Cardiac fibroblast (primary cell): ENCODE results near the gene KIF12.

Experiments used
- DNase-seq, 2 donors: peaks; one replicate each; pipeline versions ENCODE4 v3.0.0 to v3.0.0-alpha.2; 2010; ENCODE audit warnings: low read depth in 2 of 2
- H3K4me3 ChIP-seq, 2 donors: replicated peaks in 1 of 2; 1 replicate in 1 of 2; 2 replicates in 1 of 2; pipeline ENCODE4 v1.5.1; 2011; ENCODE audit warnings: low read depth in 2 of 2, low read length in 2 of 2, mild to moderate bottlenecking in 2 of 2, moderate library complexity in 1 of 2
- CTCF ChIP-seq: IDR thresholded peaks from one replicate; pipeline ENCODE4 v1.5.1; 2011; ENCODE audit warnings: low read depth, mild to moderate bottlenecking, low read length, inconsistent platforms

KIF12 gene

GRCh38 chr9:114119242-114120191, 20.4 kb upstream of the KIF12 start:
- no peak overlapping the region for H3K4me3 ChIP-seq
- TF ChIP-seq CTCF = no peak

GRCh38 chr9:114117996-114118830, 19.1 kb upstream of the KIF12 start:
- no peak overlapping the region for H3K4me3 ChIP-seq
- no peak for DNase-seq
- no peak for TF ChIP-seq CTCF

More at GRCh38 chr9:114119242-114120191, 20.4 kb upstream of the KIF12 start:
- no peak for DNase-seq

- TF ChIP-seq CTCF = no peak
- no peak overlapping the region for H3K4me3 ChIP-seq
- no peak for DNase-seq
Measured at GRCh38 chr9:114117614-114117995, 18.5 kb upstream of the KIF12 start.

GRCh38 chr9:114116126-114116747, 17.1 kb upstream of the KIF12 start:
- no peak overlapping the region for H3K4me3 ChIP-seq
- DNase-seq = no peak
- TF ChIP-seq CTCF = no peak

GRCh38 chr9:114115654-114116125, 16.6 kb upstream of the KIF12 start:
- TF ChIP-seq CTCF = no peak
- DNase-seq = no peak
- no peak overlapping the region for H3K4me3 ChIP-seq

- no peak for TF ChIP-seq CTCF
- DNase-seq = peak in 1 of 2 donors; percentile 49
- no peak overlapping the region for H3K4me3 ChIP-seq
Measured at GRCh38 chr9:114114364-114114763, 15.3 kb upstream of the KIF12 start.
